Neural cell (in vitro differentiated cells): ENCODE measurements around the gene DECR2. TPM values are rescaled to one million over a fixed set of nuclear protein-coding genes. Genes with fewer than 3 reads are reported as not detected.

Experiments
- H2AFZ ChIP-seq: fragments of 200-600, 300-800 bp; sonication (generic), shearing (Covaris generic); 2 replicates; pipeline ENCODE4 v1.6.0; 2014; ENCODE audit warnings: low read depth, mild to moderate bottlenecking, antibody characterized with exemption, low read length, moderate library complexity
- H3F3A ChIP-seq: fragments of 200-600 bp; shearing (Covaris generic); 2 replicates; pipeline ENCODE4 v1.6.1; 2016; ENCODE audit warnings: mild to moderate bottlenecking, moderate library complexity, mixed read lengths, antibody characterized with exemption, low read length; ENCODE audit not compliant: insufficient read depth, poor library complexity, severe bottlenecking
- H3K27ac ChIP-seq: fragments of 200-600, 300-800 bp; sonication (generic), shearing (Covaris generic); 2 replicates; pipeline ENCODE4 v1.5.1; 2014; ENCODE audit warnings: mild to moderate bottlenecking, low read length, moderate library complexity
- H3K27me3 ChIP-seq: fragments of 300-800, 200-600 bp; sonication (generic), shearing (Covaris generic); 2 replicates; pipeline ENCODE4 v1.6.0; 2014; ENCODE audit warnings: mild to moderate bottlenecking, low read depth, low read length, moderate library complexity; ENCODE audit not compliant: insufficient read depth
- H3K36me3 ChIP-seq: fragments of 300-800, 200-600 bp; sonication (generic), shearing (Covaris generic); 2 replicates; pipeline ENCODE4 v1.5.1; 2014; ENCODE audit warnings: mild to moderate bottlenecking, antibody characterized with exemption, low read length, moderate library complexity; ENCODE audit not compliant: insufficient read depth
- H3K4me2 ChIP-seq: fragments of 300-800, 200-600 bp; sonication (generic), shearing (Covaris generic); 2 replicates; pipeline ENCODE4 v1.6.0; 2014; ENCODE audit warnings: mild to moderate bottlenecking, low read length
- H3K4me3 ChIP-seq: fragments of 300-800, 200-600 bp; sonication (generic), shearing (Covaris generic); 2 replicates; pipeline ENCODE4 v1.5.1; 2014; ENCODE audit warnings: mild to moderate bottlenecking, low read length, moderate library complexity
- H3K79me2 ChIP-seq: fragments of 200-600 bp; shearing (Covaris generic); replicated peaks from 2 replicates; pipeline ENCODE4 v1.6.0; 2014; ENCODE audit warnings: mild to moderate bottlenecking, low read length, moderate library complexity; ENCODE audit not compliant: insufficient read depth
- H3K9ac ChIP-seq: fragments of 300-800, 200-600 bp; sonication (generic), shearing (Covaris generic); 2 replicates; pipeline ENCODE4 v1.6.1; 2016; ENCODE audit warnings: mild to moderate bottlenecking, low read length, mixed read lengths
- H3K9me2 ChIP-seq: fragments of 200-600 bp; shearing (Covaris generic); 2 replicates; pipeline ENCODE4 v1.6.1; 2016; ENCODE audit warnings: mild to moderate bottlenecking, low read length, mixed read lengths; ENCODE audit not compliant: insufficient read depth
- H3K9me3 ChIP-seq: fragments of 200-600, 300-800 bp; sonication (generic), shearing (Covaris generic); 2 replicates; pipeline ENCODE4 v1.6.1; 2016; ENCODE audit warnings: mild to moderate bottlenecking, mixed run types, low read length, moderate library complexity, mixed read lengths
- H4K20me1 ChIP-seq: fragments of 200-600 bp; shearing (Covaris generic); 2 replicates; pipeline ENCODE4 v1.6.1; 2016; ENCODE audit warnings: mild to moderate bottlenecking, mixed run types; ENCODE audit not compliant: insufficient read depth
- EP300 ChIP-seq: fragments of 450-650 bp; conservative IDR thresholded peaks from 2 replicates; pipeline ENCODE4 v1.6.1; 2014; ENCODE audit warnings: antibody characterized with exemption, mild to moderate bottlenecking, moderate library complexity; ENCODE audit not compliant: poor library complexity, severe bottlenecking
- EZH2 ChIP-seq: fragments of 200-600, 300-800 bp; shearing (Covaris generic), sonication (generic); IDR thresholded peaks from 2 replicates; pipeline ENCODE4 v1.6.1; 2014; ENCODE audit warnings: antibody characterized with exemption, low read length, borderline replicate concordance, mild to moderate bottlenecking; ENCODE audit not compliant: insufficient read depth, poor library complexity, severe bottlenecking
- MXI1 ChIP-seq: fragments of 450-650 bp; conservative IDR thresholded peaks from 2 replicates; pipeline ENCODE4 v1.6.1; 2014; ENCODE audit warnings: antibody characterized with exemption, mild to moderate bottlenecking; ENCODE audit not compliant: poor library complexity, severe bottlenecking
- POLR2AphosphoS5 ChIP-seq: IDR thresholded peaks from 2 replicates; pipeline ENCODE4 v1.6.1; 2012
- RAD21 ChIP-seq: fragments of 450-650 bp; conservative IDR thresholded peaks from 2 replicates; pipeline ENCODE4 v1.6.1; 2014; ENCODE audit warnings: antibody characterized with exemption, mild to moderate bottlenecking, moderate library complexity
- SMC3 ChIP-seq: fragments of 450-650 bp; conservative IDR thresholded peaks from 2 replicates; pipeline ENCODE4 v1.6.1; 2014; ENCODE audit warnings: antibody characterized with exemption, mild to moderate bottlenecking, moderate library complexity; ENCODE audit not compliant: poor library complexity
- TAF1 ChIP-seq: IDR thresholded peaks from 2 replicates; pipeline ENCODE4 v1.6.1; 2012; ENCODE audit warnings: low read depth
- polyA plus RNA-seq: library from polyadenylated mRNA; depleted of rRNA; stranded (reverse); fragments of >200 nt; gene quantifications from 2 replicates; pipeline ENCODE4 v1.2.3, GENCODE V29; 2014
- TF ChIP-seq, protein P1 (sequence below): IDR thresholded peaks from 2 replicates; pipeline ENCODE4 v1.6.1; 2012; ENCODE audit warnings: borderline replicate concordance
- TF ChIP-seq, protein P2 (sequence below): fragments of 450-650 bp; IDR thresholded peaks from 2 replicates; pipeline ENCODE4 v1.5.1; 2014; ENCODE audit warnings: antibody characterized with exemption, mild to moderate bottlenecking, moderate library complexity; ENCODE audit not compliant: poor library complexity, severe bottlenecking

DECR2 gene
- polyA plus RNA-seq, 1 donor from 2014 or later: 58.8 TPM

DNA sequence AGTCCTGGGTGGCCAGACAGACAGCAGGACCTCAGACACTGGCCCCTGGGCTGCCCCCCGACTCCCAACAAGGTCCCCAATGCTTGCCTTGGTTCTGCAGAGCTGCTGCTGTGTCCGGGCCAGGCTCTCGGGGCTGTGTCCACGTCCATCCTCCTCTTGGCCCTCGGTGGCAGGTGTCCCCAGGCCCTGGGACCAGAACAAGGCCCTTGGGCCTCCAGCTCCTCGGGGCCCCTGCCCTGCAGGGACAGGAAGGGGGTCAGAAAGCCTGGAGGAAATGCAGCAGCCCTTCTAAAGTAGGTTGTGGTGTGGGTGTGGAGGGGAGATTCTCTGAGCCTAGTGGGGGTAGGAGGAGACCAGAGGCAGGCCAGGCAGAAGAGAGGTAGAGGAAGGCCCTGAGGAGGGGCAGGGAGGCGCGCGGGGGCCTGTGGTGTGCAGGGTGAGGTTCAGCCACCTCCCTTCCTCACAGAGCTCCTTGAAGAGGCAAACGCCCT is 46.7 kb upstream of the DECR2 start:
- Histone ChIP-seq H3K27me3 (no peaks in the 10 kb centered on the region), H3K4me2 (no peak overlapping the region), H2AFZ (no peak overlapping the region), H3K36me3 (no peaks in the 10 kb centered on the region), H4K20me1 (no peaks in the 10 kb centered on the region), H3K27ac (no peak overlapping the region), H3K9me2 (no peaks in the 10 kb centered on the region), H3K4me3 (no peak overlapping the region), H3K9ac (no peak overlapping the region), H3K79me2 (peaks cover 3% of the 10 kb centered on the region), H3K9me3 (no peaks in the 10 kb centered on the region), H3F3A (no peaks in the 10 kb centered on the region)
- TF ChIP-seq, protein P1, sequence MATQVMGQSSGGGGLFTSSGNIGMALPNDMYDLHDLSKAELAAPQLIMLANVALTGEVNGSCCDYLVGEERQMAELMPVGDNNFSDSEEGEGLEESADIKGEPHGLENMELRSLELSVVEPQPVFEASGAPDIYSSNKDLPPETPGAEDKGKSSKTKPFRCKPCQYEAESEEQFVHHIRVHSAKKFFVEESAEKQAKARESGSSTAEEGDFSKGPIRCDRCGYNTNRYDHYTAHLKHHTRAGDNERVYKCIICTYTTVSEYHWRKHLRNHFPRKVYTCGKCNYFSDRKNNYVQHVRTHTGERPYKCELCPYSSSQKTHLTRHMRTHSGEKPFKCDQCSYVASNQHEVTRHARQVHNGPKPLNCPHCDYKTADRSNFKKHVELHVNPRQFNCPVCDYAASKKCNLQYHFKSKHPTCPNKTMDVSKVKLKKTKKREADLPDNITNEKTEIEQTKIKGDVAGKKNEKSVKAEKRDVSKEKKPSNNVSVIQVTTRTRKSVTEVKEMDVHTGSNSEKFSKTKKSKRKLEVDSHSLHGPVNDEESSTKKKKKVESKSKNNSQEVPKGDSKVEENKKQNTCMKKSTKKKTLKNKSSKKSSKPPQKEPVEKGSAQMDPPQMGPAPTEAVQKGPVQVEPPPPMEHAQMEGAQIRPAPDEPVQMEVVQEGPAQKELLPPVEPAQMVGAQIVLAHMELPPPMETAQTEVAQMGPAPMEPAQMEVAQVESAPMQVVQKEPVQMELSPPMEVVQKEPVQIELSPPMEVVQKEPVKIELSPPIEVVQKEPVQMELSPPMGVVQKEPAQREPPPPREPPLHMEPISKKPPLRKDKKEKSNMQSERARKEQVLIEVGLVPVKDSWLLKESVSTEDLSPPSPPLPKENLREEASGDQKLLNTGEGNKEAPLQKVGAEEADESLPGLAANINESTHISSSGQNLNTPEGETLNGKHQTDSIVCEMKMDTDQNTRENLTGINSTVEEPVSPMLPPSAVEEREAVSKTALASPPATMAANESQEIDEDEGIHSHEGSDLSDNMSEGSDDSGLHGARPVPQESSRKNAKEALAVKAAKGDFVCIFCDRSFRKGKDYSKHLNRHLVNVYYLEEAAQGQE: no peak
- TF ChIP-seq RAD21 (no peak), MXI1 (no peak), POLR2AphosphoS5 (no peak), EZH2 (no peak), EP300 (no peak), SMC3 (no peak), TAF1 (no peak)
- TF ChIP-seq, protein P2, sequence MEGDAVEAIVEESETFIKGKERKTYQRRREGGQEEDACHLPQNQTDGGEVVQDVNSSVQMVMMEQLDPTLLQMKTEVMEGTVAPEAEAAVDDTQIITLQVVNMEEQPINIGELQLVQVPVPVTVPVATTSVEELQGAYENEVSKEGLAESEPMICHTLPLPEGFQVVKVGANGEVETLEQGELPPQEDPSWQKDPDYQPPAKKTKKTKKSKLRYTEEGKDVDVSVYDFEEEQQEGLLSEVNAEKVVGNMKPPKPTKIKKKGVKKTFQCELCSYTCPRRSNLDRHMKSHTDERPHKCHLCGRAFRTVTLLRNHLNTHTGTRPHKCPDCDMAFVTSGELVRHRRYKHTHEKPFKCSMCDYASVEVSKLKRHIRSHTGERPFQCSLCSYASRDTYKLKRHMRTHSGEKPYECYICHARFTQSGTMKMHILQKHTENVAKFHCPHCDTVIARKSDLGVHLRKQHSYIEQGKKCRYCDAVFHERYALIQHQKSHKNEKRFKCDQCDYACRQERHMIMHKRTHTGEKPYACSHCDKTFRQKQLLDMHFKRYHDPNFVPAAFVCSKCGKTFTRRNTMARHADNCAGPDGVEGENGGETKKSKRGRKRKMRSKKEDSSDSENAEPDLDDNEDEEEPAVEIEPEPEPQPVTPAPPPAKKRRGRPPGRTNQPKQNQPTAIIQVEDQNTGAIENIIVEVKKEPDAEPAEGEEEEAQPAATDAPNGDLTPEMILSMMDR: no peak

- no peak overlapping the region for H3K4me3 ChIP-seq
- H2AFZ ChIP-seq: no peak overlapping the region
- H3K9me3 ChIP-seq: no peaks in the 10 kb centered on the region
- no peak for TF ChIP-seq POLR2AphosphoS5
- no peak for TF ChIP-seq TAF1
- TF ChIP-seq EZH2: no peak
- TF ChIP-seq RAD21: no peak
- no peak for TF ChIP-seq MXI1
- no peak overlapping the region for H3K9ac ChIP-seq
- H3K27ac ChIP-seq: no peak overlapping the region
- H3F3A ChIP-seq: no peaks in the 10 kb centered on the region
- H3K9me2 ChIP-seq: no peaks in the 10 kb centered on the region
- H3K79me2 ChIP-seq: no peaks in the 10 kb centered on the region
- H3K27me3 ChIP-seq: no peaks in the 10 kb centered on the region
- no peak overlapping the region for H3K4me2 ChIP-seq
- H3K36me3 ChIP-seq: no peaks in the 10 kb centered on the region
- H4K20me1 ChIP-seq: no peaks in the 10 kb centered on the region
Measured at GRCh38 chr16:356741-357140, 44.9 kb upstream of the DECR2 start.
